Measurements from ENCODE around the gene DNAAF5.

The DNAAF5 gene

DNA sequence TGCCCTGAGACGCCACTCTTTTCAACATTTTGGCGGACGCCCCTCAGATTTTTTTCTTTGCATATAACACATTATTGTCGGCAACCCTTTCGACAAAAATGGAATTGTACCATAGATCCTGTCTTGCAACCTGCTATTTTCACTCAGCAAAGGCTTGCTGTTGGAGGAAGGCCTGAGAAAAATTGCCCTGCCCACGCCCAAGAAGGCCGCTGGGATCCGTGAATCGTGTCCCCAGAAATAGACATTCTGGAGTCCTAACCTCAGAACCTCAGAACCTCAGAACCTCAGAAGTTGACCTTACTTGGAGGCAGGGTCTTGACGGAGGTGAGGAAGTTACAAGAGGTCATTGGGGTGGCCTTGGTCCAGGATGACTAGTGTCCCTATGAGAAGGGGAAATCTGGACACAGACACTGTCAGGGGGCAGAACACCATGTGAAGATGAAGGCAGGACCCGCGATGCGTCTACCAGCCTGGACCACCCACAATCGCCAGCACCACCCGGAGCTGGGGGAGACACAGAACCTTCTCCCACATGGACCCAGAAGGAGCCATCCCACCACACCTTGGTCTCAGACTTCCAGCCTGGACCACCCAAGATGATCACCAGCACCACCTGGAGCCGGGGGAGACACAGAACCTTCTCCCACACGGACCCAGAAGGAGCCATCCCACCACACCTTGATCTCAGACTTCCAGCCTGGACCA, 19.1 kb upstream of the DNAAF5 start:
- no peak overlapping the region for H3K4me3 ChIP-seq (ENCODE audit: low read depth, low read length)
- no peak for DNase-seq (ENCODE audit: low read depth)
- TF ChIP-seq, protein P1, sequence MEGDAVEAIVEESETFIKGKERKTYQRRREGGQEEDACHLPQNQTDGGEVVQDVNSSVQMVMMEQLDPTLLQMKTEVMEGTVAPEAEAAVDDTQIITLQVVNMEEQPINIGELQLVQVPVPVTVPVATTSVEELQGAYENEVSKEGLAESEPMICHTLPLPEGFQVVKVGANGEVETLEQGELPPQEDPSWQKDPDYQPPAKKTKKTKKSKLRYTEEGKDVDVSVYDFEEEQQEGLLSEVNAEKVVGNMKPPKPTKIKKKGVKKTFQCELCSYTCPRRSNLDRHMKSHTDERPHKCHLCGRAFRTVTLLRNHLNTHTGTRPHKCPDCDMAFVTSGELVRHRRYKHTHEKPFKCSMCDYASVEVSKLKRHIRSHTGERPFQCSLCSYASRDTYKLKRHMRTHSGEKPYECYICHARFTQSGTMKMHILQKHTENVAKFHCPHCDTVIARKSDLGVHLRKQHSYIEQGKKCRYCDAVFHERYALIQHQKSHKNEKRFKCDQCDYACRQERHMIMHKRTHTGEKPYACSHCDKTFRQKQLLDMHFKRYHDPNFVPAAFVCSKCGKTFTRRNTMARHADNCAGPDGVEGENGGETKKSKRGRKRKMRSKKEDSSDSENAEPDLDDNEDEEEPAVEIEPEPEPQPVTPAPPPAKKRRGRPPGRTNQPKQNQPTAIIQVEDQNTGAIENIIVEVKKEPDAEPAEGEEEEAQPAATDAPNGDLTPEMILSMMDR (IDR thresholded peaks at IDR 0.05; ENCODE audit: low read depth, low read length, missing control alignments), result no peak

GRCh38 chr7:710161-710560, 16.3 kb upstream of the DNAAF5 start:
- TF ChIP-seq, protein P1 (IDR thresholded peaks at IDR 0.05; ENCODE audit: low read depth, low read length, missing control alignments), result no peak
- no peak for DNase-seq (ENCODE audit: low read depth)
- no peak overlapping the region for H3K4me3 ChIP-seq (ENCODE audit: low read depth, low read length)

- no peak for DNase-seq (ENCODE audit: low read depth)
- H3K4me3 ChIP-seq (ENCODE audit: low read depth, low read length), result no peak overlapping the region
- TF ChIP-seq, protein P1 (IDR thresholded peaks at IDR 0.05; ENCODE audit: low read depth, low read length, missing control alignments), result no peak
Observed at GRCh38 chr7:711093-711921, 15.2 kb upstream of the DNAAF5 start.

DNA sequence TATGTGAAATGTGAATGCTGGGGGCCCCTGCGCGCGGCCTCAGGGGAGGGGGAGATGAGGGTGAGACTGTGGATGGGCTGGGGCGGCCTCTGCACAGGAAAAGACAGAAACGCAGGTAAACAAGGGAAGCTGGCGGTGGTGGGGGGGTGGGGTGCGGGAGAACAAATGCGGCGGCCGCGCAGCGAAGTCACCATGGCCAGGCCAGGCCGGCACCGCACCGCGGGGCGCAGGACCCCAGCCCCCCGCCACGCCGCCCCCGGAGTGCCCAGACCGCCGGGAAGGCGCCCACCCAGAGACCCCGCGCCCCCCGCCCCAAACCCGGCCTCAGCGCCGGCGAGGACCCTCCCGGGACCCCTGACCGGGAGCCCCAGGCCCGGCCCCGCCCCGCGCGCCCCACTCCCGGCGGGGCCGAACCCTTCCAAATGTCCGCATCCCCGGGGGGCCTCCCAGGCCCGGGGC, 14.5 kb upstream of the DNAAF5 start:
- no peak overlapping the region for H3K4me3 ChIP-seq (ENCODE audit: low read depth, low read length)
- DNase-seq (ENCODE audit: low read depth), result no peak
- TF ChIP-seq, protein P1 (IDR thresholded peaks at IDR 0.05; ENCODE audit: low read depth, low read length, missing control alignments), result no peak

- H3K4me3 ChIP-seq (ENCODE audit: low read depth, low read length), result no peak overlapping the region
- no peak for DNase-seq (ENCODE audit: low read depth)
- TF ChIP-seq, protein P1 (IDR thresholded peaks at IDR 0.05; ENCODE audit: low read depth, low read length, missing control alignments), result no peak
Observed at GRCh38 chr7:712381-713138, 13.9 kb upstream of the DNAAF5 start.

- no peak for DNase-seq (ENCODE audit: low read depth)
- H3K4me3 ChIP-seq (ENCODE audit: low read depth, low read length), result no peak overlapping the region
Observed at GRCh38 chr7:713139-713457, 13.4 kb upstream of the DNAAF5 start.

More at GRCh38 chr7:713139-713457, 13.4 kb upstream of the DNAAF5 start:
- TF ChIP-seq, protein P1 (IDR thresholded peaks at IDR 0.05; ENCODE audit: low read depth, low read length, missing control alignments), result no peak
